Kidney epithelial cell (primary cell): ENCODE measurements around the gene IGF2BP2. TPM values are rescaled to one million over a fixed set of nuclear protein-coding genes. Genes with fewer than 3 reads are reported as not detected.

Source experiments
- DNase-seq: peaks from one replicate; pipeline ENCODE4 v3.0.0-alpha.2; 2010; ENCODE audit warnings: low read depth
- H3K27me3 ChIP-seq: 2 replicates; pipeline ENCODE4 v1.6.0; 2011; ENCODE audit warnings: low read length; ENCODE audit not compliant: control insufficient read depth, insufficient read depth
- H3K36me3 ChIP-seq: 2 replicates; pipeline ENCODE4 v1.5.1; 2011; ENCODE audit warnings: low read length; ENCODE audit not compliant: control insufficient read depth, insufficient read depth
- H3K4me3 ChIP-seq: 2 replicates; pipeline ENCODE4 v1.5.1; 2011; ENCODE audit warnings: low read depth, mild to moderate bottlenecking, control low read depth, low read length
- CTCF ChIP-seq: IDR thresholded peaks from 2 replicates; pipeline ENCODE4 v1.5.1; 2011; ENCODE audit warnings: mild to moderate bottlenecking, moderate library complexity, low read length, control low read depth, inconsistent platforms; ENCODE audit not compliant: insufficient read depth, poor library complexity, severe bottlenecking
- total RNA-seq: library from RNA; depleted of rRNA; stranded (reverse); fragments of >200 nt; gene quantifications from 2 replicates; pipeline ENCODE4 v1.2.3, GENCODE V29; 2015

IGF2BP2 gene
- total RNA-seq, 1 donor from 2014 or later = 77.0 TPM

GRCh38 chr3:185758912-185759311 lies 65.9 kb downstream of the IGF2BP2 start:
- no peaks in the 10 kb centered on the region for H3K27me3 ChIP-seq
- DNase-seq = no peak
- H3K36me3 ChIP-seq = no peaks in the 10 kb centered on the region
- H3K4me3 ChIP-seq = no peak overlapping the region
- no peak for TF ChIP-seq CTCF

- H3K36me3 ChIP-seq = no peaks in the 10 kb centered on the region
- no peaks in the 10 kb centered on the region for H3K27me3 ChIP-seq
- DNase-seq = no peak
- TF ChIP-seq CTCF = no peak
- no peak overlapping the region for H3K4me3 ChIP-seq
Observed at GRCh38 chr3:185757176-185757575, 67.7 kb downstream of the IGF2BP2 start.

- TF ChIP-seq CTCF = no peak
- Histone ChIP-seq H3K4me3 (no peak overlapping the region), H3K36me3 (no peaks in the 10 kb centered on the region), H3K27me3 (no peaks in the 10 kb centered on the region)
- DNase-seq = no peak
Observed at GRCh38 chr3:185756477-185756876, 68.4 kb downstream of the IGF2BP2 start.

GRCh38 chr3:185754920-185755319 lies 69.9 kb downstream of the IGF2BP2 start:
- H3K36me3 ChIP-seq = no peaks in the 10 kb centered on the region
- no peaks in the 10 kb centered on the region for H3K27me3 ChIP-seq
- no peak for DNase-seq
- H3K4me3 ChIP-seq = no peak overlapping the region
- no peak for TF ChIP-seq CTCF

GRCh38 chr3:185753354-185753753 lies 71.5 kb downstream of the IGF2BP2 start:
- Histone ChIP-seq H3K4me3 (no peak overlapping the region), H3K36me3 (no peaks in the 10 kb centered on the region), H3K27me3 (no peaks in the 10 kb centered on the region)
- TF ChIP-seq CTCF = no peak
- DNase-seq = no peak

- no peak for TF ChIP-seq CTCF
Observed at GRCh38 chr3:185750702-185751101, 74.1 kb downstream of the IGF2BP2 start.

More at GRCh38 chr3:185750702-185751101, 74.1 kb downstream of the IGF2BP2 start:
- Histone ChIP-seq H3K27me3 (no peaks in the 10 kb centered on the region), H3K4me3 (no peak overlapping the region), H3K36me3 (no peaks in the 10 kb centered on the region)
- DNase-seq = no peak
